Endothelial cell of umbilical vein (primary cell): ENCODE data around the gene EYS. TPM values are rescaled to one million over a fixed set of nuclear protein-coding genes. Genes with fewer than 3 reads are reported as not detected.

Experiments used
- BruUV-seq: library from RNA; stranded (reverse); fragments of 400-500 nt; replicated peaks from 2 replicates; lab custom pipeline; 2021; lab: Mats Ljungman, UMichigan
- CTCF ChIA-PET: fragments of 300-600, 350-600 bp; sonication (Branson Sonifier 250); formaldehyde crosslinking; loops from one replicate; lab custom pipeline; 2021; ENCODE audit warnings: antibody characterized with exemption, inconsistent platforms; lab: Charles Lee
- POLR2A ChIA-PET: fragments of 300-600, 350-600 bp; sonication (Branson Sonifier 250); formaldehyde crosslinking; loops from one replicate; lab custom pipeline; 2021; ENCODE audit warnings: antibody characterized with exemption, inconsistent platforms; lab: Charles Lee
- DNase-seq: peaks from one replicate; pipeline ENCODE4 v3.0.0-alpha.2; 2011; ENCODE audit warnings: low read depth, low spot score
- FAIRE-seq: peaks from 2 replicates; lab custom pipeline; 2011; peaks lifted over from hg19 to GRCh38; lab: Jason Lieb, UNC
- H2AFZ ChIP-seq: 2 replicates; pipeline ENCODE4 v1.6.0; 2012; ENCODE audit warnings: low read depth, low read length, control low read depth, inconsistent platforms
- H3K27ac ChIP-seq: 2 replicates; pipeline ENCODE4 v1.5.1; 2011; ENCODE audit warnings: low read depth, mild to moderate bottlenecking, control low read depth, low read length, moderate library complexity; ENCODE audit not compliant: insufficient read depth
- H3K27me3 ChIP-seq, 2 experiments: 2 replicates each; pipeline versions ENCODE4 v1.6.0 to v1.6.1; 2011; ENCODE audit warnings: low read length in 2 of 2, mixed read lengths in 1 of 2; ENCODE audit not compliant: control insufficient read depth in 2 of 2, insufficient read depth in 2 of 2
- H3K36me3 ChIP-seq, 2 experiments: 2 replicates in 1 of 2; 3 replicates in 1 of 2; pipeline ENCODE4 v1.5.1; 2011; ENCODE audit warnings: low read length in 2 of 2, mild to moderate bottlenecking in 1 of 2, moderate library complexity in 1 of 2; ENCODE audit not compliant: control insufficient read depth in 2 of 2, insufficient read depth in 2 of 2; ENCODE audit errors: extremely low read depth in 1 of 2
- H3K4me1 ChIP-seq: 3 replicates; pipeline ENCODE4 v1.5.1; 2011; ENCODE audit warnings: mild to moderate bottlenecking, low read length; ENCODE audit not compliant: control insufficient read depth, insufficient read depth; ENCODE audit errors: extremely low read depth
- H3K4me2 ChIP-seq: 2 replicates; pipeline ENCODE4 v1.6.1; 2011; ENCODE audit warnings: low read length, control low read depth, mixed read lengths; ENCODE audit not compliant: insufficient read depth
- H3K4me3 ChIP-seq, 3 experiments: fragments of 200-600 bp in 1 of 3; sonication (generic), shearing (Covaris generic) in 1 of 3; replicated peaks in 1 of 3; 2 replicates each; pipeline ENCODE4 v1.5.1; 2011 to 2016; ENCODE audit warnings: control low read depth in 3 of 3, low read length in 3 of 3, mild to moderate bottlenecking in 2 of 3, inconsistent platforms in 1 of 3, low read depth in 1 of 3, moderate library complexity in 1 of 3; ENCODE audit not compliant: insufficient read depth in 1 of 3
- H3K79me2 ChIP-seq: 2 replicates; pipeline ENCODE4 v1.6.0; 2012; ENCODE audit warnings: low read length, inconsistent platforms; ENCODE audit not compliant: control insufficient read depth, insufficient read depth
- H3K9ac ChIP-seq: replicated peaks from 2 replicates; pipeline ENCODE3; 2011; ENCODE audit warnings: low read length, control low read depth; ENCODE audit not compliant: insufficient read depth; ENCODE audit errors: extremely low read depth
- H3K9me1 ChIP-seq: replicated peaks from 3 replicates; pipeline ENCODE4 v1.6.0; 2011; ENCODE audit warnings: mild to moderate bottlenecking, low read length; ENCODE audit not compliant: control insufficient read depth, insufficient read depth; ENCODE audit errors: extremely low read depth
- H3K9me3 ChIP-seq: replicated peaks from 2 replicates; pipeline ENCODE4 v1.5.1; 2012; ENCODE audit warnings: low read length, inconsistent platforms; ENCODE audit not compliant: control insufficient read depth, insufficient read depth
- H4K20me1 ChIP-seq: replicated peaks from 2 replicates; pipeline ENCODE3; 2011; ENCODE audit warnings: mild to moderate bottlenecking, low read length; ENCODE audit not compliant: control insufficient read depth, insufficient read depth; ENCODE audit errors: extremely low read depth
- CTCF ChIP-seq, 2 donors: IDR thresholded peaks; 1 replicate in 1 of 2; 2 replicates in 1 of 2; pipeline ENCODE4 v1.5.1; 2011; ENCODE audit warnings: low read length in 2 of 2, mild to moderate bottlenecking in 2 of 2, moderate library complexity in 2 of 2, control low read depth in 1 of 2, inconsistent platforms in 1 of 2, low read depth in 1 of 2; ENCODE audit not compliant: insufficient read depth in 1 of 2; ENCODE audit errors: extremely low read depth in 1 of 2
- EZH2 ChIP-seq: IDR thresholded peaks from 2 replicates; pipeline ENCODE4 v1.6.1; 2012; ENCODE audit warnings: borderline replicate concordance, low read depth, mild to moderate bottlenecking, moderate library complexity, low read length, inconsistent platforms; ENCODE audit not compliant: severe bottlenecking
- FOS ChIP-seq: IDR thresholded peaks from 2 replicates; pipeline ENCODE4 v1.6.1; 2011; ENCODE audit warnings: mild to moderate bottlenecking, low read length, moderate library complexity, borderline replicate concordance; ENCODE audit not compliant: insufficient read depth
- GATA2 ChIP-seq: IDR thresholded peaks from 2 replicates; pipeline ENCODE4 v1.7.0; 2011; ENCODE audit warnings: low read depth, mild to moderate bottlenecking, moderate library complexity, mixed read lengths, low read length; ENCODE audit not compliant: insufficient read length, insufficient read depth
- JUN ChIP-seq: IDR thresholded peaks from 2 replicates; pipeline ENCODE4 v1.6.1; 2011; ENCODE audit warnings: borderline replicate concordance, low read depth; ENCODE audit not compliant: insufficient read length, insufficient read depth
- MAX ChIP-seq: IDR thresholded peaks from 2 replicates; pipeline ENCODE4 v1.6.1; 2011; ENCODE audit not compliant: insufficient read depth, insufficient read length
- MYC ChIP-seq: IDR thresholded peaks from one replicate; pipeline ENCODE4 v1.6.1; 2011; ENCODE audit warnings: mild to moderate bottlenecking, low read depth, low read length
- POLR2A ChIP-seq: IDR thresholded peaks from 2 replicates; pipeline ENCODE4 v1.6.1; 2012; ENCODE audit warnings: low read depth, mild to moderate bottlenecking, control low read depth, low read length
- POLR2AphosphoS5 ChIP-seq: IDR thresholded peaks from 2 replicates; pipeline ENCODE4 v1.6.1; 2012; ENCODE audit warnings: low read depth, mild to moderate bottlenecking, control low read depth, low read length, moderate library complexity; ENCODE audit not compliant: insufficient read depth
- dilution Hi-C: fragments of 300-500 bp; cut with MboI; formaldehyde crosslinking; loops from one replicate; pipeline ENCODE4 v1.15.0; 2019; ENCODE audit warnings: low sequenced_read_pairs; ENCODE audit not compliant: extremely low pct_ligation_motif_present
- intact Hi-C: fragments of 100-400 bp; cut with micrococcal nuclease; formaldehyde crosslinking; loops from one replicate; pipeline ENCODE4 v1.10.0; 2022
- polyA plus RNA-seq, 4 experiments: library from polyadenylated mRNA; depleted of rRNA in 3 of 4; stranded (reverse) in 3 of 4; unstranded in 1 of 4; fragments of >200 nt; gene quantifications; 2 replicates each; pipeline versions ENCODE4 v1.2.1 to v1.2.3, GENCODE V29; 2011 to 2012; ENCODE audit warnings: missing spikeins in 1 of 4
- total RNA-seq: library from RNA; stranded (reverse); gene quantifications from 2 replicates; pipeline ENCODE4 v1.2.3, GENCODE V29; 2021

Gene EYS
- total and polyA plus RNA-seq, 2 donors (not counting 3 experiments of a cell fraction or from before 2014, with no cell fraction given) = 0.01 to 0.27 TPM

DNA sequence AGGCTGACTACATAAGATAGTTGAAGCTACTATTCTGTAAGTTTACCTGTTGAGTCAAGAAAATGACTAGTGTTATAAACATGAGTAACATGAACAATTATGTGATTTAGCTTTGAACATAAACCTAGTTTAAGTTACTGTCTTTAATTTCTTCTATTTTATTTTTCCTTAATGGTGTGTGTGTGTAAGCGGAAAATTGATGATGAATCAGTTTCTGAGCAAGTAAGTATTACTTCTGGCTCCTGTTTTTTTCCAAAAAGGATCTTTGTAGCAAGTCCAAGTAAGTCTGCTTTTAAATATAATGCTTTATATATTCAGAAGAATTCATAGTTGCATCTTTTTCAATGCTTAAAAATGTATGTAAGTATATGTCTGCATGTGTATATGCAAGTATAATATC is 786.8 kb downstream of the EYS start:
- ChIA-PET CTCF (no interaction called here), POLR2A (no interaction called here)
- Histone ChIP-seq H2AFZ (no peak overlapping the region), H3K4me1 (no peaks in the 10 kb centered on the region), H3K4me2 (no peak overlapping the region), H3K79me2 (no peaks in the 10 kb centered on the region), H3K27ac (no peak overlapping the region), H3K4me3 (no peak overlapping the region), H3K9ac (no peak overlapping the region), H3K9me3 (no peaks in the 10 kb centered on the region), H3K9me1 (no peaks in the 10 kb centered on the region), H3K27me3 (no peaks in the 10 kb centered on the region), H4K20me1 (no peaks in the 10 kb centered on the region), H3K36me3 (no peaks in the 10 kb centered on the region)
- dilution Hi-C loops = no loop called here
- TF ChIP-seq MAX = no peak
- TF ChIP-seq JUN = no peak
- no peak for TF ChIP-seq MYC
- no peak for TF ChIP-seq POLR2AphosphoS5
- no peak for TF ChIP-seq FOS
- no peak for TF ChIP-seq EZH2
- TF ChIP-seq GATA2 = no peak
- no peak for TF ChIP-seq POLR2A
- no peak for TF ChIP-seq CTCF (IDR thresholded peaks at IDR 0.05; ENCODE audit: extremely low read depth in 1 of 2, insufficient read depth in 1 of 2, low read depth in 1 of 2, low read length in 2 of 2)
- FAIRE-seq = no peak
- no TSS peak for BruUV-seq
- DNase-seq = no peak
- intact Hi-C loops = no loop called here
